Neuron (in vitro differentiated cells): Measurements from ENCODE around the gene IL32.

Experiments used
- H2AFZ ChIP-seq: one replicate; pipeline ENCODE4 v1.6.1; 2013; ENCODE audit warnings: low read depth, mild to moderate bottlenecking, inconsistent platforms, low read length, moderate library complexity
- H3K27me3 ChIP-seq: one replicate; pipeline ENCODE4 v1.6.1; 2013; ENCODE audit warnings: low read length; ENCODE audit not compliant: insufficient read depth
- H3K36me3 ChIP-seq: one replicate; pipeline ENCODE4 v1.6.1; 2013; ENCODE audit warnings: low read length; ENCODE audit not compliant: insufficient read depth
- H3K4me1 ChIP-seq: one replicate; pipeline ENCODE4 v1.6.1; 2013; ENCODE audit warnings: low read length; ENCODE audit not compliant: insufficient read depth
- H3K4me3 ChIP-seq: 2 replicates; pipeline ENCODE4 v1.5.1; 2013; ENCODE audit warnings: mild to moderate bottlenecking, low read length, moderate library complexity
- H3K9me3 ChIP-seq: one replicate; pipeline ENCODE4 v1.6.1; 2013; ENCODE audit warnings: low read length

The IL32 gene, protein sequence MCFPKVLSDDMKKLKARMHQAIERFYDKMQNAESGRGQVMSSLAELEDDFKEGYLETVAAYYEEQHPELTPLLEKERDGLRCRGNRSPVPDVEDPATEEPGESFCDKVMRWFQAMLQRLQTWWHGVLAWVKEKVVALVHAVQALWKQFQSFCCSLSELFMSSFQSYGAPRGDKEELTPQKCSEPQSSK

DNA sequence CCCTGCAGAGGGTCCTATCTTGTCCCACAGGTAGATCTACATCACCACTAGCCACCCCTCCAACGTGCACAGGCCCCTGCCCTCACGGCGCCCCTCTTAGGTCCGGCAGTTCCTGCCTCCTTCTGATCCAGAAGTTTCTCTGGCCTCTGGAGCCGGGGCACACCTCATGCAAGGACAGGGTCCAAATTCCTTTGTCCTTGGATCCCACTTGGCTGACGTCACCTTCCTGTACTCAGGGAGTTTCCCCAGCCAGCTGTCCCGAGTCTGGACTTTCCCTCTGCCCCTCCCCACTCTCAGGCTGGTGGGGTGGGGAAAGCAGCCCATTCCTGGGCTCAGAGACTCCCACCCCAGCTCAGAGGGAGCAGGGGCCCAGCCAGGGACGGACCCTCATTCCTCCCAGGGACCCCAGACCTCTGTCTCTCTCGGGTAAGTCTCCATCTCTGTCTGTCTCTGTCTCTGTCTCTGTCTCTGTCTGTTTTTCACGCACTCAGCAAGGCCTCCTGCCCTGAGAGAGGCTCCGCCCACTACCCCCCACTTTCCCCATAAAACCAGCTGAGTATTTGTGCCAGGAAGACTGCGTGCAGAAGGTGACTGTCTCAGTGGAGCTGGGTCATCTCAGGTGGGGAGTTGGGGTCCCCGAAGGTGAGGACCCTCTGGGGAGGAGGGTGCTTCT, at the start of gene IL32:
TSS of gene IL32 (plus strand) at position 572 of the 673 bp plus-strand sequence. CDS start 172 bp downstream, outside the sequence.
- Histone ChIP-seq H3K4me3 (no peak within 1 kb of the TSS), H3K9me3 (peaks cover 3% of the 10 kb centered on the region), H2AFZ (no peak within 1 kb of the TSS), H3K36me3 (no peaks in the 10 kb centered on the region), H3K27me3 (peaks cover 4% of the 10 kb centered on the region), H3K4me1 (no peaks in the 10 kb centered on the region)

DNA sequence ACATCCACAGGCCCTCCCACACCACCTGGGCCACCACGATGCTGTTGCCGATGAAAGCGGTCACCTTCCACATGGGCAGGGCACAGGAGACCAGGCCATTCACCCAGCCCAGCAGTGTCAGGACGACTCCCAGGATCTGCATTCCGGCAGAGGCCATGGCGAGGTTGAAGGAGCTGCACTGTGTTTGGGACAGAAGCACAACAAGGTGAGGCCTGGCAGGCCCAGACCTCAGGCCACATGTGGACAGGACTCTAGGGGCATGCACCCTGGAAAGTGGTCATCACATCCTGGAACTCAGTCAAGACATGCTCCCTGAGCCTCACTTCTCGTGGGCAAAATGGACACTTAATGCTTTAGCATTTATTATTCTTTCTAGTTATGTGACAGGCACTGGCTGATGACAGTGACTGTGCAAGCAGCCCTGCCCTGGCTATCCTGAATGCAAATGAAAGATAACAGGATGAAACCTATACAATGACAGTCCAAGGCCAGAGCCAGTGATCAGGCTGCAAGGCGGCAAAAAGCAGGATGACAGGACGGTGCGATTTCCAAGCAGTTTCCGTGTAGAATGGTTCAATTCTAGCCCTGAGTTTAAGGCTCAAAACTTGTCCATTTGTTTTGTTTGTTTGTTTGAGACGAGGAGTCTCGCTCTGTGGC, 49.4 kb upstream of the IL32 start:
- Histone ChIP-seq H3K4me1 (peaks cover 7% of the 10 kb centered on the region), H3K4me3 (no peak overlapping the region), H3K36me3 (no peaks in the 10 kb centered on the region), H3K27me3 (peaks cover 50% of the 10 kb centered on the region), H3K9me3 (no peaks in the 10 kb centered on the region), H2AFZ (no peak overlapping the region)

DNA sequence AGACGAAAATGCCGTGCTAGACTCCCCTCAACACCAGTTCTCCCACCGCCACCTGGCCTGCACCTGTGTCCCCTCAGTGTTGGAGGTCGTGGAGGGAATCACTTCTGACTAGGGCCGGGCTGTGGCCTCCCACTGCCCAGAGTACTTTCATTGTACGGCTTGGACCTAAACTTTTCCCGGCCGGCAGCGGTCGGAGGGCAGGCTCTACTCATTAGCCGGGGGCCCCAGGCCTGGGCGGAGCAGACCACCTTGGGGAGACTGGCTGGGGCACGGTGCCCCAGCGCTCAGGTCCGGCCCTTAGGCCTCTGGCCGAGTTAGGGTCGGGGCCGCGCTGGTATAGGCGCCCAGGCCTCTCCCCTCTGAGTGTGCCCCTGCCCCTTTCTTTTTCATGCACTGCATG, 48.1 kb upstream of the IL32 start:
- Histone ChIP-seq H3K4me1 (peaks cover 14% of the 10 kb centered on the region), H2AFZ (no peak overlapping the region), H3K9me3 (no peaks in the 10 kb centered on the region), H3K27me3 (peaks cover 40% of the 10 kb centered on the region), H3K4me3 (no peak overlapping the region), H3K36me3 (no peaks in the 10 kb centered on the region)

DNA sequence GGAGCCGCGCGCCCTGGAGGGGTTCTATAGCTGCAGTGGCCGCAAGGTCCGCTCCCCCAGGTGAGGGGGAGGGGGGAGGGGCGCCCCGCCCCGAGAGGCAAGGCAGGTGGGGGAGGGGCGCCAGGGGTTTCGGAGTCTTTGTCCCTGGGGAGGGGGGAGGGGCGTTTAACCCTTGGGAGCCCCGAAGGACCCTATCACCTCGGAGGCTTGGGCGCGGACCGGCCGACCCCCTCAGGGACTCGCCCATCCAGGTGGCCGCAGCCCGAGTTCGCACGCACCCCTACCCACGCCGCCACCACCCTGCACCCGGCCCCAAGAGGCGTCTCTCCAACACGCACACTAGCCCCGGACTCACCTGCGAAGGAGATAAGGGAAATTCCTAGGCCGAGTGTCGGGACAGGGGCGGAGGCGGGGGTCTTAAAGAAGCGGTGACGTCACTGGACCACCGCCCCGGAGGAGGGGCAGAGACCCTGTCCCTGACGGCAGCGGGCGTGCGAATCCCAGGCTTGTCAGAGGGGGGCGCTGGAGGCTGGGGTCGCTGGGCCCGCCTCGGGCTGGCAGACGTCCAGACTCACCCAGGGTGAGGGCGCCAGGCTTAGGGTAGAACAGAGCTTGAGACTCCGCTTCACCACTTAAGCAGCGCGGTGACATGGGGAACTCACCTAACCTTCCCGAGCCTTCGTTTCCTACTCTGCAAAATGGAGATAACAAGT, 47.5 kb upstream of the IL32 start, which contains the start of gene CLDN6:
TSS of gene CLDN6 (minus strand) at position 390 of the 713 bp plus-strand sequence. CDS start 2,162 bp downstream, outside the sequence.
- no peaks in the 10 kb centered on the region for H3K9me3 ChIP-seq
- peaks cover 20% of the 10 kb centered on the region for H3K4me1 ChIP-seq
- H3K4me3 ChIP-seq = no peak within 1 kb of the TSS
- H2AFZ ChIP-seq = no peak within 1 kb of the TSS
- no peaks in the 10 kb centered on the region for H3K36me3 ChIP-seq
- peaks cover 34% of the 10 kb centered on the region for H3K27me3 ChIP-seq

DNA sequence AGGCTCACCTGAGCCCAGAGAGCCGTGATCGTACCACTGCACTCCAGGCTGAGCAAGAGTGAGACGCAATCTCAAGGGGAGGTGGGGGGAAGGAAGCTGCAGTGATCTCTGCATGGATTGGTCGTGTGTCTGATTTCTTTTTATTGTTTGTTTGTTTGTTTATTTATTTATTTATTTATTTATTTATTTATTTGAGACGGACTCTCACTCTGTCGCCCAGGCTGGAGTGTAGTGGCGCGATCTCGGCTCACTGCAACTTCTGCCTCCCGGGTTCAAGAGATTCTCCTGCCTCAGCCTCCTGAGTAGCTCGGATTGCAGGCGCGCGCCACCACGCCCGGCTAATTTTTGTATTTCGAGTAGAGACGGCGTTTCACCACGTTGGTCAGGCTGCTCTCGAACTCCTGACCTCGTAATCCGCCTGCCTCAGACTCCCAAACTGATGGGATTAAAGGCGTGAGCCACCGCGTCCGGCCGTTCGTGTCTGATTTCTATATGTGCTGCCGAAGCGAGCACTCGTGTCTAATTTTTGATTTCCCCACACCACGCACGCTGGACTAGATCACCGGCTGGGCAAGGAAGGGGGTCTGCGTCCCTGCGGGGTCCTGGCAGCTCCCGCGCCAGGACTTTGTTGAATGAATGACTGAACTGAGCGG, 45.7 kb upstream of the IL32 start:
- H3K4me1 ChIP-seq = peaks cover 27% of the 10 kb centered on the region
- H3K4me3 ChIP-seq = peak overlapping the region; percentile 42
- peaks cover 16% of the 10 kb centered on the region for H3K27me3 ChIP-seq
- H2AFZ ChIP-seq = peak overlapping the region; percentile 24
- no peaks in the 10 kb centered on the region for H3K9me3 ChIP-seq
- no peaks in the 10 kb centered on the region for H3K36me3 ChIP-seq

DNA sequence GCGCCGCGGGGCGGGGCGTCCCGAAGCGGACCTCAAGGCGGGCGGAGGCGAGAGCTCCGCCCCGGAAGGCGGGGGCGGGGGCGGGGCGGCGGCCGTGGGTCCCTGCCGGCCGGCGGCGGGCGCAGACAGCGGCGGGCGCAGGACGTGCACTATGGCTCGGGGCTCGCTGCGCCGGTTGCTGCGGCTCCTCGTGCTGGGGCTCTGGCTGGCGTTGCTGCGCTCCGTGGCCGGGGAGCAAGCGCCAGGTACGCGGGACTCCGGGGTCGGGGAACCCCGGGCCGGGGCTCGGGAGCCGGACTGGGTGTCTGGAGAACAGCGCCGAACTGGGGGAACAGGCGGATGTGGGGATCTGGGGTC, 45.2 kb upstream of the IL32 start, which contains the start of gene TNFRSF12A:
TSS of gene TNFRSF12A (plus strand) at position 122 of the 357 bp plus-strand sequence. CDS start at position 152, 30 bp downstream.
- Histone ChIP-seq H3K4me1 (peaks cover 27% of the 10 kb centered on the region), H3K4me3 (peak within 1 kb of the TSS; percentile 42), H2AFZ (peak within 1 kb of the TSS; percentile 24), H3K36me3 (no peaks in the 10 kb centered on the region), H3K27me3 (peaks cover 11% of the 10 kb centered on the region), H3K9me3 (no peaks in the 10 kb centered on the region)

DNA sequence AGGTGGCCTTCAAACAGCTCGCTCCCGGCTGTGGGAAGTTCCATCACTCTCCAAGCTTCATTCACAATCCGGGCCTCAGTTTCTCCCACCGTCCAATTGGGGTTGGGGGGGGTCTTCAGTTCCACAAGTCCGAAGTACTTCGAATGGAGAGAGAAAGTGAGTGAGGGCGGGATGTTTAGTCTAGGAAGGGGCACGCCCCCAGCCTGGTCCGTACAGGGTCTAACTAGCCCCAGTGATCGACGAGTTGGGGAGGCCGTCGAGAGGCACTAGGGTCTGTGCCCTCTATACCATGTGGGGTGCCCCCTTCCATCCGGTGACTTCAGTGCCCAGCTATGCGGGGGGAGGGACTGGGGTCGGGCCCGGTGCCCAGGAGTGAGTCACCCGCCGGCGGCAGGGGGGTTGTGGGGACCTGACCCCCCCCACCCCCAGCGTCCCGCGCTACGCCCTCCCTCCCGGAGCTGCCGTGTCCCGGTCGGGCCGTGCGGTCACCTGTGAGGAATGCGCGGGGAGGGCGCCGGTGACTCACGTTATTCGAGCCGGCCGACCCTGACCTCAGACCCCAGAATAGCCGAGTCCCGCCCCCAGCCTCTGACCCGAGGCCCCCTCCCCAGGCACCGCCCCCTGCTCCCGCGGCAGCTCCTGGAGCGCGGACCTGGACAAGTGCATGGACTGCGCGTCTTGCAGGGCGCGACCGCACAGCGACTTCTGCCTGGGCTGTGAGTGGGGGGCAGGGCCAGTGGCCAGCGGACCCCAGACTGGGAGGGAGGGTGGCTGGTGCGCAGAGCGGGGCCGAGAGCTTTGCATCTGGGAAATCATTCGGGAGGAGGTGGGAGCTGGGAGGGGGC, 44.6 kb upstream of the IL32 start:
- Histone ChIP-seq H3K4me1 (peaks cover 27% of the 10 kb centered on the region), H3K9me3 (no peaks in the 10 kb centered on the region), H3K36me3 (peaks cover 5% of the 10 kb centered on the region), H3K27me3 (peaks cover 8% of the 10 kb centered on the region), H2AFZ (peak overlapping the region; percentile 14), H3K4me3 (peak overlapping the region; percentile 42)

DNA sequence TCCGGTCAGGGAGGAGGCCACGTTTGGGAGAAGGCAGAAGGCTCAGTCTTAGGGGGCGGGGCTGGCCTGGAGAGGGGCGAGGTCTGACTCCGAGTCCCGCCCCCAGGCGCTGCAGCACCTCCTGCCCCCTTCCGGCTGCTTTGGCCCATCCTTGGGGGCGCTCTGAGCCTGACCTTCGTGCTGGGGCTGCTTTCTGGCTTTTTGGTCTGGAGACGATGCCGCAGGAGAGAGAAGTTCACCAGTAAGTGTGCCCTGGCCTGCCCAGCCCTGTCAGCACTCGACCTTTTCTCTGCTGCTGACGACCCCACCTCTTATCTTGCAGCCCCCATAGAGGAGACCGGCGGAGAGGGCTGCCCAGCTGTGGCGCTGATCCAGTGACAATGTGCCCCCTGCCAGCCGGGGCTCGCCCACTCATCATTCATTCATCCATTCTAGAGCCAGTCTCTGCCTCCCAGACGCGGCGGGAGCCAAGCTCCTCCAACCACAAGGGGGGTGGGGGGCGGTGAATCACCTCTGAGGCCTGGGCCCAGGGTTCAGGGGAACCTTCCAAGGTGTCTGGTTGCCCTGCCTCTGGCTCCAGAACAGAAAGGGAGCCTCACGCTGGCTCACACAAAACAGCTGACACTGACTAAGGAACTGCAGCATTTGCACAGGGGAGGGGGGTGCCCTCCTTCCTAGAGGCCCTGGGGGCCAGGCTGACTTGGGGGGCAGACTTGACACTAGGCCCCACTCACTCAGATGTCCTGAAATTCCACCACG, 43.8 kb upstream of the IL32 start:
- Histone ChIP-seq H3K4me3 (peak overlapping the region; percentile 42), H3K4me1 (peaks cover 27% of the 10 kb centered on the region), H3K9me3 (no peaks in the 10 kb centered on the region), H3K36me3 (peaks cover 13% of the 10 kb centered on the region), H3K27me3 (peaks cover 6% of the 10 kb centered on the region), H2AFZ (peak overlapping the region; percentile 14)

DNA sequence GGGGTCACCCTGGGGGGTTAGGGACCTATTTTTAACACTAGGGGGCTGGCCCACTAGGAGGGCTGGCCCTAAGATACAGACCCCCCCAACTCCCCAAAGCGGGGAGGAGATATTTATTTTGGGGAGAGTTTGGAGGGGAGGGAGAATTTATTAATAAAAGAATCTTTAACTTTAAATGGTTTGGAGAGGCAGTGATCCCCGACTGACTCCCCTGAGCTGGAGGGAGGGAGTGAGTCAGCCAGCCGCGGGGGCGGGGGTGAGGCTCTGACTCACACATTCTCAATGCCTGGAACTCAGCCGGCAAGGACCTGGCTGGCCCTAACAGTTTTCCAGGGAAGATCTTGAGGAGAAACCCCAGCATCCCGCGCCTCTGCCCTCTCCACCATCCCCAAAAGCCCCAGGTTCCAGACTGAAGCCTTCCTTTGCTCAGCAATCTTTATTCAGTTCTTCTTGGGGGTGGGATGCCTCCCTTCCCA, 43.2 kb upstream of the IL32 start:
- H3K36me3 ChIP-seq = peaks cover 19% of the 10 kb centered on the region
- peaks cover 2% of the 10 kb centered on the region for H3K27me3 ChIP-seq
- peak overlapping the region; percentile 42 for H3K4me3 ChIP-seq
- no peaks in the 10 kb centered on the region for H3K9me3 ChIP-seq
- peaks cover 27% of the 10 kb centered on the region for H3K4me1 ChIP-seq
- H2AFZ ChIP-seq = no peak overlapping the region

DNA sequence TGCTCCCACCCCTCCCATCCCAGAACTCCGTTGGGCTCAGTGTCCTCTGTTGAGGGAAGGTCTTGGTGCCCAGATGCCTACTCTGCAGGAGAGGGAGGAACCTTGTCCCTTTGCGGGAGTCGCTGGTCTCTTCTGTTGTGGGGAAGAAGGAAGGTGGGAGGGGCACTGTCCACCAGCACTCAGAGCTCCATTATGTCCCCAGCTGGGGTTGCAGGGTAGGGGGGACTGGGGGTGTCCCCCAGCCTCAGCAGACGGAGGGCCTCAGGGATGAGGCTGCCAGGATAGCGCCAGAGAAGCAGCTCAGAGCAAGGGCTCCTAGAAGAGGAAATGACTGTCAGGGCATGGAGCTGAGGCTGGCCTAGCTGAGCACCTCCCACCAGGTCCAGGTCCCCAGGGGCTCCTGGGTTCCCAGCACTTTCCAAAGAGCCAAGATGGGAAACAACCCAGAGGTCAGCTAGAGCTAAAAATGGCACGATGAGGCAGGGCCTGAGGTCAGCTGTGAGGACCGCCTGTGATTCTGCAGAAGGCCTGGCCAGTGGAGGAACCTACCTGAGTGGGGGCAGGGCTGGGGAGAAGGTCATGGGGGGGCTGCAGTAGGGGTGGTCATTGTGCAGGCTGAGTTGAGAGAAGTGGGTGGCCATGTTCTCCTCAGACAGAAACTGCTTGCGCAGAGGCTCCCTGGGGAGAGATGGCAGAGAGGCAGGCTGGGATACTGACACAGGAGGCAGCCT, 42.6 kb upstream of the IL32 start:
- no peaks in the 10 kb centered on the region for H3K27me3 ChIP-seq
- H3K9me3 ChIP-seq = no peaks in the 10 kb centered on the region
- peaks cover 19% of the 10 kb centered on the region for H3K36me3 ChIP-seq
- H3K4me3 ChIP-seq = peak overlapping the region; percentile 56
- H2AFZ ChIP-seq = no peak overlapping the region
- peaks cover 27% of the 10 kb centered on the region for H3K4me1 ChIP-seq

DNA sequence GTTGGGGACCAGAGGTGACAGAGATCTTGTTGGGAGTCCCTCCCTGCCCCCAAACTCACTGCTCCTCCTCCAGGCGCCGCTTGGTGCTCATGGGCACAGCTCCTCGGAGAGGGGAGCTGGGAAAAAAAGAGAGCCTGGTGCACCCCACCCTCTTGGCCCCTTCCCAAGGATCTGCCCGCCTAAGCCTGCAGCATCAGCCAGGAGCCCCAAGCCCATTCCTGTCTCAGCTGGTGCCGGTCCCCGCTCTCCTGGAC, 42.1 kb upstream of the IL32 start:
- Histone ChIP-seq H3K4me3 (peak overlapping the region; percentile 56), H3K27me3 (no peaks in the 10 kb centered on the region), H3K4me1 (peaks cover 27% of the 10 kb centered on the region), H3K36me3 (peaks cover 19% of the 10 kb centered on the region), H3K9me3 (no peaks in the 10 kb centered on the region), H2AFZ (peak overlapping the region; percentile 22)
